Endometrial microvascular endothelial cells (primary cell): ENCODE results near the gene FYN. TPM values are rescaled to one million over a fixed set of nuclear protein-coding genes. Genes with fewer than 3 reads are reported as not detected.

ENCODE experiments used
- in situ Hi-C: cut with HindIII; loops from 2 replicates; pipeline ENCODE4 v1.10.0; 2017; ENCODE audit warnings: low sequenced_read_pairs, low pct_unique_long_range_greater_than_20kb; ENCODE audit errors: inconsistent ontology term
- total RNA-seq: library from RNA; depleted of rRNA; stranded (reverse); fragments of >200 nt; gene quantifications from one replicate; pipeline ENCODE4 v1.2.3, GENCODE V29; 2015; ENCODE audit errors: inconsistent ontology term

FYN gene
- total RNA-seq, 1 donor from 2014 or later, result 117 TPM

DNA sequence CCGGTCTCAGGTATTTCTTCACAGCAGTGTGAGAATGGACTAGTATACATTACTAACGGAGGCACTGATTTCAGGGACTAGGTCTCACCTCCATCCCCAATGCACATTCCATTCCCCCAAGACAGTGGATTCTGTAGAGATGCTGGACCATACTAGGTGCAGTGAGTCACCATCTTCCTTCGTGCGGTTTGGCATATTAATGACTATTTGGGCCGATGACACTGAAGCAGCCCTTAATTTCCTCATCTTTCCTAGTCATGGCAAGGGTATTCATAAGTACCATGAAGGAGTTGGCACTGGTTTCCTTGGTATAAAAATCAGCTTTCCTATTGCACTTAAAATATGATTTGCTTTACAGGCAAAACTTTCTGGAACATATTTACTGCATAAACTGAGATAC lies 146.2 kb downstream of the FYN start:
- in situ Hi-C loops, result no loop called here

DNA sequence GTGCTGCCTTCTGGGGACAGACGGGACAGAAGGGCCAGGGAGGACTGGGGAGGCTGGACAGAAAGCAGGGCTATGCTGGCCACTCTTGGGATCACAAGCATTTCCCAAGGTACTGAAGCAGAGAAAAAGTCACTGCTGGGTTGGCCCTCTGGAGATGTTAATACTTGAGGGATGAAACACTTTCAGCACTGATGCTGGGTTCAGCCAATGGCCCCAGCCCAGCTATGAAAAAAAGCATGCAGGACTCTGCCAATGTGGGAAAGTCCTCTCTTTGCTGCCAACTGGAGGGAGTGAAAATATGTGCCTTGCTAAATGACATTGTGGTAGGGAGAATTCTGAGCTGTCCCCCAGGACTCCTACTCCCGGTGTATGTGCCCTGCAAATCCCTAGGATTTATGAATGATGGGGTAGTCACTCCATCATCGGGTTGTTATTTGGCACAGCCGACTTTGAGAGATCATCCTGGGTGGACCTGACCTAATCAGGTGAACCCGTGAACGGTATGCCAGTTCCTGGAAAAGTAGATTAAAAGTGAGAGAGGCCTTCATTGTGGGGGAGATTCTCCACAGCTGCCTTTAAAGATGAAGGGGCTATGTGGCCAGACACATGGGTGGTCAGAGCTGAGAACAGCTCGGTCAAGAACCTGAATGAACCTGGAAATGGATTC lies 147.7 kb downstream of the FYN start:
- in situ Hi-C loops, result no loop called here

DNA sequence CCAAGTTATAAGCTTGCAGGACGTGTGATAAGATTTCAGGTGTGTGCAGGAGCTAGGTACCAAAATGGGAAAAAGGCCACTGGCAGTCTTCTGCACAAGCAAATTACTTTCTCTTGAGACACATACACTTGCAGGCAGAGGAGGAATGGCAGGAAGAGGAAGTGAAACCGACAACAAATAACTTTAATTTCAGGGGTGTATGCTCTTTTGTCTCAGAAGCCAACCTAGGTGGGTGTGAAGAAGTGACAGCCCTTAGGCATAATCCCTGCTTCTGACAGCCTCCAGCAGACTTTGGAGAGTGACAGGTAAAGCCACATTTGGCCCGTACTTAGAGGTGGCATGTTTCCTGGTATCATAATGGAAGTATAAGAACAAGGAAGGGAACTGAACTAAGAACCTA lies 148.7 kb downstream of the FYN start:
- in situ Hi-C loops, result no loop called here

DNA sequence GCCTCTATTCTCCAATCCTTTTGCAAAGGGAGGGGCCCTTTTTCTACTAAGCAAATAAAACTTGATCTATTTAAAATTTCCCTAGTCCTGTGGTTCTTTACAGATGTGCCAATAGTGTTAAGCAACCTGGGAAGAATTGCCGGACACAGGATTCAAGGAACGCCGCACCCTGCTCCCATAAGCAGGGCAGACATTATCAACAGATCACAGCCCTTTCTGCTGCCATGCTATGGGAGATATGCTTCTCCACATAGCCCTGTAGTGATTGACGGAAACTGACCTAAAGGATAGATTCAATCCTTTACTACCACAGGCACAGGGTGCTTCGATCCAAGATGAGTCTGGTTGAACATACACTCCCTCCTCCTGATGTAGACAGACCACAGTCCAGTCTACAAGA lies 149.2 kb downstream of the FYN start:
- in situ Hi-C loops, result no loop called here

DNA sequence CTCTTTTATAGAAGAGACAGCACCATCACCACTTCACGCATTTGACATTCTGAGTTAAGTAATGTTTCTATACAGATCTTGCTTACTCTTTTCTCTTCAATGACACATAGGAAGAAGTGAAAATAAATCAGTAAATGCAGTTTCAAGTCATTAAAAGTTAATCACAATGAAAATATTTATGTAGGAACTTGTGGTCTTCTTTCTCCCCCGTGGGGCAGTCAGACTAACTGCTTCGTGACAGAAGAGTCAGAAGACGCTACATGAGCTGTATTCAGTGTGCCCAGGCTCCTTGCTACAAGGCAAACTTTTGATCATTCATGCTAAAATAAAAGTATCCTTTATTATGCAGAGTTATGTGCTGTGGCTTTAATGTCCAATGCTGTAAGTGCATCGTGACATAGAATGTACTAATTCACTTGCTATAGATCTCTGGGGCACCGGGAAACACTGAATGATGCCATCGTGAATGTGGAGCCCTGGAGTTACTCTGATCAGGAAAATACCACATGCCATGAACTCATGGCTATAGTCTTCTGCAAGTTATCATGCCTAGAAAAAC lies 149.8 kb downstream of the FYN start:
- in situ Hi-C loops, result no loop called here

DNA sequence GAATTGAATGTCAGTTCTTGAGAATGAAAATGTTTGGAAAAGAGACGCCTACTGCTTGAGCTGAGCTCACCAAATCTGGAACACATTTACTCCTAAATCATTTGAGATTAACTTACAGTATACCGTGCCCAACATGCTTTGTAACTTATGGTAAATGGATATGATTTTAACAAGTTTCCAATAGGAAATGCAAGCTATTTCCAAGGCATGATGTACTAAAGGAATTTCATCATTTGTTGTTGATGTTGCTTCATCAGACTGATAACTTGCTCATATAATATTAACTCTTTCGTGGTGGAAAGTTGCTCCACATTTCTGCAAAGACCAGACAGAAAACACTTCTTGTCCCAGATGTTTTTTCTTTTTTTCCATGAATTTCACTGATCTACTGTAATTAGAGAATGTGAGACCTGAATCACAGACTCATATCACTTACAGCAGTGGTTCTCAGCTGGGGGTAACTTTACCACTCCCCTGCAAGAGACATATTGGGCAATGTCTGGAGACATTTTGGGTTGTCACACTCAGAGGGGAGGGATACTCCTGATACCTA lies 151.0 kb downstream of the FYN start:
- in situ Hi-C loops, result no loop called here

DNA sequence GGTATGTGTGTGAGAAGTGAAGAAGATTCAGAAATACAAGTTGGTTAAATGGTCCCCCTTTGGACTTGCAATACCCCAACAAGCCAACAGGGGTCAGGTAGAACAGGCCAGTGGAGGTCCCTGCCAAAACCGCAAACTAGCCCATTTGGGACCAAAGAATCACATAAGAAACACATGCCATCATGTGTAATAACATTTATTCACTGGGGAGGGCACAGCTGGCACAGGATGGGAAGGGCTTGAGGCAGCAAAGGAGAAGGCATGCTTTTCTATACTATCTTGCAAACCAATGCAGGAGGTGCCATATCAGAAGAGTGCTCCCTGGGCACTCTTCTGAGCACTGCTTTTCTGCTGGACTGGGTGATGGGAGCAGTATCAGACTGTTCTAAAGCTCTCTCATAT lies 151.5 kb downstream of the FYN start:
- in situ Hi-C loops, result no loop called here

DNA sequence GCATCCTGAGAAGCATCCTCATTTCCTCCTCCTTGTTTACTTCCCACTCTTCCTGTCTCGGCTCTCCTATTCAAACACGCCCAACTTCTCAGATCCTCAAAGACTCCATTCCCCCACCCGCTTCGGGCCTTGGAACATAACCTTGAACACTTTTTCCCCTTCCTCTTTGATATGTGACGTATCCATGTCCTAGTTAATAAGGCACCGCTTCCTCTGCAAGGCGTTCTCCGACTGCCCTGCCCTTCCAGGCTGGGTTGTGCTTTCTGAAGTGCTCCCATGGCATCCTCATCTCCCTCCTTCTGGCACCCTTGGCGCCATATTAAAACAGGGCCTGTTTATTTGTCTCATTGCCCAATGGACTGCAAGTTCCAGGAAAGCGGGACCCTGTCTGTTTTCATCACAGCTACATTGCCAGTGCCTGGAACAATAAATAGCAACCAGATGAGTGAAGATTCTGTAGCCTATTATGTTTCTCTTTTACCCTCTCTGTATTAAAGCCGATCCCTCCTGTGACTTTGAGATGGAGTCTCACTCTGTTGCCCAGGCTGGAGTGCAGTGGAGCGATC lies 152.2 kb downstream of the FYN start:
- in situ Hi-C loops, result no loop called here

DNA sequence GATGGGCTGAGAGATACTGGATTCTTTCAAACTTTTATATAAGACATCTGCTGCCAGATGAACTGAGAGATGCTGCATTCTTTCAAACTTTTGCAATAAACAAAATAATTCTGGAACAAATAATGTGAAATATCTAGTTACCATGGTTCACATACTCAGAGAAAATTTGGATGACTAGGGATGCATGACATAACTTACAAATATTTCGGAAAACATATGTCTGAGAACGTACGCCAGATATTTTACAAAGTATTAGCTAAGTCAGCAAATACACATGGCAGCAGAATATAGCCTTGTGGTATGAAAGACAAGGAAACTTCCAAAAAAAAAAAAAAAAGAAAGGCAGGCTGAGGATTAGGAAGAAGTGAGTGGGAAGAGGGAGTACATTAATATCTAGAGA lies 154.3 kb downstream of the FYN start:
- in situ Hi-C loops, result no loop called here

DNA sequence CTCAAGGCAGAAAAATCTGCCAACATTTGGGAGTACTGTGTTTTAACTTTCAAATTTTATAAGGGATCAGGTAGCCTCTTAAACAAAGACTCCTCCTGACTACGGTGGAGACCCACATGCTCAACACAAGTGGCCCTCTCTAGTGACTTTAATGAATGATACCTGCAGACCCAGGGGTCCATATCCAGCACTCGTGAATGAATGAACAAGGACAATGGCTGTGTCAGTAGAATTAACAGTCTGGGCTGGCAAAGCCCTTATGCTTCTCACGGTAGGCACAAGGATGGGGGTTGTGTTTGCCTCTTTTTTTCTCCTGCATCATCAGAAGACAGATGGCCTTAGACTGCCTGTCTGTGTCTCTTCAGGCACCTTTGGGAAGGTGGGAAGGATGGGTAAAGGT lies 154.9 kb downstream of the FYN start:
- in situ Hi-C loops, result no loop called here

DNA sequence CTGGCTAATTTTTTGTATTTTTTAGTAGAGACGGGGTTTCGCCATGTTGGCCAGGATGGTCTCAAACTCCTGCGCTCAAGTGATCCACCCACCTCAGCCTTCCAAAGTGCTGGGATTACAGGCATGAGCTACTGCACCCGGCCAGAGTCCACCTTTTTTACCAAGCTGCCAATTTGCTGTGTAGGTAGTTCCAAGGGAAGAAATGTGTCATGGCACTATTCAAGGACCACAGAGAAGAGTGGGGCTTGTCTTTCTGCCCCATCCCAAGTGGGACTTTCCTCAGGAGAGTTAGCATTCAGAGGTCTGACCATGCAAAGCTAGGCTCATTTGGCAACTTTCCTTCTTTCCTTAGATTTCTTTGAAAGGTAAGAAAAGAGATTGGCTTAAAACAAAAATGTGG lies 155.6 kb downstream of the FYN start:
- in situ Hi-C loops, result no loop called here

DNA sequence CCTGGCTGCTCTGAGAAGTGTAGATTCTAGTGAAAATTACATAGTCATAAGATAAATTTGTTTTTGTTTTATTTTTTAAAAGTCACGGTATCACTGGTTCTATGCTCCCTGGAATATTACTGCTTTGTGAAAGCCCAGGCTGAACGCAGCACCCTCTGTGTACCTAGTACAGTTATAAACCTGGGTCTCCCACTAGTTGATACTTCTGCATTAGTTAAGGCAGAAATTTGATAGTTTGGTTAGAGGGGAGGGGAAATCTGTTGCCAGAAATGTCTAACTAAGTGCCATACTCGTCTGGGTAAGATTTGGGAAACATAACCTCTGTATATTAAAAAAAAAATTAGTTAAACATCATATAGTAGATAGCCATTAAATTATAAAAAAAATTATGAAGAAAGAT lies 156.9 kb downstream of the FYN start:
- in situ Hi-C loops, result no loop called here

DNA sequence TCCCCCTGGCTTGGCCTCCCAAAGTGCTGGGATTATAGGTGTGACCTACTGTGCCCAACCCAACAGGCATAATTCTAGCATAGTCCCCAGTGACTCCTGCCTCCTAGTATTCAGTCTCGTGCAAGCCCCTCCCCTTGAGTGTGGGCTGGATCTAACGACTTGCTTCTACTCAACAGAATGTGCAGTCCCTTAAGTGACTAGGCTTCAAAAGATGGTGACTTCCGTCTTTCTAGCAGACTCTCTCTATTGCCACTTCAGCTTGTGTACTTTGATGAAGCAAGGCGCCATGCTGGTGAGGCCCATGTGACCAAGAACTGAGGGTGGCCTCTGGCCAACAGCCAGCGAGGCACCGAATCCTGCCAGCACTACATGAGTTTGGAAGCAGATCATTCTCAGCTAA lies 157.9 kb downstream of the FYN start:
- in situ Hi-C loops, result no loop called here

DNA sequence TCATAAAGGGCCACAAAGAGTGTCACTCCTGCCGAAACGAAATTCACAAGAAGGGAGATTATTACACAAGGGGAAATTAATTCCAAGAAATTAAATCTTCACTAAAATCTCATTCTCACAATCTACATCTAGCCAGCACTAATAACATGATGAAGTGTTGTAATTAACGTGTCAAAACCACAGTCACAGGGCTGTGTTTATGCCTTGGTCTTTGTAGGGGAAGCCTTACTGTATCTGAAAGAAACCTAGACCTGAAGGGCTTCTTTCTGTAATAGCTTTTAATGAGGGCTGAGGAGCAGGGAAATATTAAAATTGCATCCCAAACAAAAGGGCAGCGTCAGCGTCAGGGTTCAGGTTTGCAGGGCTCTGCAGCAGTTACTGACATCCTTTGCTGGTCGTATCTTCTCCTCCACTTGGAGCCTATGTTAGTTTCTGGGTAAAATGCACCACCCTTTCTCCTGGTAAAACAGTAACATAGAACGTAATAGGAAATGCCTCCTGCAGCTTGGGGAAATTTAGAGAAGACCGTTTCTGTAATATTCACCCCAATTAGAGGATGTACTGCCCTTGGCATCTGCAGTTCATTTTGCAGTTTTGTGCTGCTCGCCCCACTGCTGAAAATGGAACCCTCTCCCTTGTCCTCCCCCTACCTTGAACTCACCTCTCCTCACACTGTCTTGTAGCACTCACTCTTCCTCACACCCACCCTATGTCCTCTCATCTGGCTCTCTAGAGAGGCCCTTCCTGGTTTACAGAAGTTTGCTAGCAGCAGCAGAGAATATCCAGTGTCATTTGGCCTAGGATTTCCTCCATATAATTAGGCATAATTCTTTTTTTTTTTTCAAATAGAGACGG lies 158.6 kb downstream of the FYN start:
- in situ Hi-C loops, result no loop called here

DNA sequence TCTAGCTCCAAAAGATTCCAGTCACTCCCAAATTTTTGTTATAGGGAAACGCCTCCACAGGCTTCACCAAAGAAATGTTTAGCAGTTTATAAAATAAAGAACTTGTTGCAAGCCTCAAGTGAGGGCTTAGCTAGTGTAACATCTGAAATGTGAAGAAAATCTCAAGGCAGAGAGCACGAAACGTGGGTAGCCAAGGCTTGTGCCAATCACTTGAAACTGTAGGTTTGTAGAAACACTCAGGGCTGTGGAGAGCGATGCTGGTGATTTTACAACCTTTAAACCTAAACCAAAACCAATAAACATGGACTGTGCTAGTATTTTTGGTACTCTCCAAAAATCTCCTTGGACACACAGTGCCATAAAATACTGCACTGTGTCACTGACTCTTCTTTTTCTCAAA lies 159.4 kb downstream of the FYN start:
- in situ Hi-C loops, result no loop called here

DNA sequence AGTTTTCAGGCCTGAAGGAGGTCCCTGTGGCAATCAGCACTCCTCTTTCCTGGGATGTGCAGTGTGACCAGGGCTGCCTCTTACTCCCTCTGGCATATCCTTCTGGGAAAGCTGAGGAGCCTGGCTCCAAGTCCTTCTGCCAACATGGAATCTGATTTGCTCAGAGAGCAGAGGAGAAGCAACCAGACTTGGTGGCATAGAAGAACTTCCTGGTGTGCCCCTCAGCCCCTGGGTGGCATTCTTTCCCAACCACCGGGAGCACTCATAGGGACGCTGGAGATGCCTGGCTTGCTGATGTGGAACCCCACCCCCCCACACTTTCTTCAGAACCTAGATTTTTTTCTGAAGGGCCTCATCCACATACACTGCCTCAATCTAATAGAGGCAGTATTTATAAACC lies 160.0 kb downstream of the FYN start:
- in situ Hi-C loops, result no loop called here

DNA sequence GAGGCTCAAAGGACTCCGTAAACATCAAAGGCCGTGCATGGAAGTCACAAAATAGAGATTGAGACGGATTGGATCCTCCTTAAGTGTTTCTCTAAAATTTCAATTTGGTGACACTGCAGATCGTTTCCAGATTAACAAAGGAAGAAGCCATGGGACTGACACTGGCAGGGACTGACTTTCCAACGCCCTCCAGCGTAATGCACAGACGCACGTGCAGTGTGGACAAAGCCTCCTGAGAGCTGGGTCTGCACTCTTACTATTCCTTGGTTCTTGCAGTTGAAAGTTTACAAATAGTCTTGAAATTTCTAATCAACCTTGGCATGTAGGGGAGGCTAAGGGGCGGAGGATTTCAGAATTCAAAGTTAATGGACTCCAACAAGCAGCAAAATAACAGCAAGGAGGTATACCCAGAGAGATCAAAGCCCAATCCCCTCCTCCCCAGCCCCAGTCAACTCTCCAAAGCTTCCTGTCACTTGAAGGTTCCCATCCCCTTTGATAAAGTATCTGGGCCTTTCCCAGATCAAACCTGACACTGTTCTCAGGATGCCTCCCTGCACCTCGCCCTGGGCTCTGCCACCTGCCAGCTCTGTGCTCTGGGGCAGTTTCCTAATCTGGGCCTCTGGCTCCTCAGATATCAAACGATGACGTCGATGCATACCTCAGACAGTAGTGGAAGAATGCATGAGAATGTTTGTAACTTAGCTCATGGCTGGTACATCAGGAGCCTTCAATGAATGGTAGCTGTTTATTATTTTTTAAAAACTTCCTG lies 161.1 kb downstream of the FYN start:
- in situ Hi-C loops, result no loop called here

DNA sequence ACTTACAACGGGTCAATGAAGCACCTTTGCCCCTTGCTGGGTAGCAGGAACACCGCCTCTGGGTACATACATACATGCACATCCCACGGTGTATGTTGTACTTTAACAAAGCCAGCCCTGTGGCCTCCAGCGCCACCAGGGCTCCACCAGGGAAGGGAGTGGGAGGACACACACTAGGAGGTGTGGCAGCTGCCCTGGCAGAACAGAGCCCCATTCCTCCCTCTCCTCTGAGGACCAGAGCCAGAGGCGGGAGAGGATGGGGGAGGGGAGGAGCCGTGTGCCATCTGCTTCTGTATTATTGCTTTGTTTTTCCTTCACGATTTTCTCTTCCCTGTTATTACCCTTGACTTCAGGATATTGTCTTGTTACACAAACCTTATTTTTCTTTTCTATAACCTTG lies 161.8 kb downstream of the FYN start:
- in situ Hi-C loops, result no loop called here

DNA sequence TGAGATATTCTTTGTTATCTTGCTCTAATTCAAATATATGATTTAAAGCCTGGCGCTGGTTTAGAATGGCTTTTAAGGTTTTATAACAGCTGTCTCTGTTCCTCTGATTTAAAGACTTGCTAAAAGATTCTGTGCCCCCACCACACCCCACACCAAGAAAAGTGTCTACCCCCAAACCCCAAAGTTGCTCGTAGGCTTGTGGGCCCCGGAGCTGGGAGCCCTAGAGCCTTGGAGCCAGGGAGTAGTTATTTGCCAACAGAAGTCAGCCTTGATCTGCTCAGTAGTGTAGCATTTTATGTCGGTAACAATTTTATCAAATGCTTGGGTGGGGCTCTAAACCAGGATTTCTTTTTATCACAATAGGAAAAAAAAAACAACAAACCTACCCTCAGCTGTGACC lies 162.3 kb downstream of the FYN start:
- in situ Hi-C loops, result no loop called here
